CD4-positive, alpha-beta T cell (primary cell): ENCODE measurements around the gene BNIP2. TPM values are rescaled to one million over a fixed set of nuclear protein-coding genes. Genes with fewer than 3 reads are reported as not detected.

Experiments used
- ATAC-seq: fragments of 200-7000 bp; cut with Tn5 transposase; one replicate; pipeline ENCODE4 v1.10.0; 2022; ENCODE audit warnings: mild to moderate bottlenecking; ENCODE audit not compliant: poor library complexity
- CTCF ChIA-PET: fragments of 350-600 bp; sonication (Branson Sonifier 250); formaldehyde crosslinking; loops from one replicate; lab custom pipeline; 2021; ENCODE audit warnings: antibody characterized with exemption, inconsistent platforms; lab: Charles Lee
- POLR2A ChIA-PET: fragments of 350-600 bp; sonication (Branson Sonifier 250); formaldehyde crosslinking; loops from one replicate; lab custom pipeline; 2021; ENCODE audit warnings: antibody characterized with exemption, inconsistent platforms; lab: Charles Lee
- DNase-seq, 14 experiments: peaks; one replicate each; pipeline ENCODE4 v3.0.0-alpha.2; 2013 to 2020; ENCODE audit warnings: mixed read lengths in 2 of 14
- H3K27ac ChIP-seq, 2 donors: one replicate each; pipeline versions ENCODE4 v1.5.1 to v1.7.0; 2013; ENCODE audit warnings: low read length in 2 of 2, low read depth in 1 of 2, mild to moderate bottlenecking in 1 of 2
- H3K27me3 ChIP-seq, 2 experiments: 1 replicate in 1 of 2; 2 replicates in 1 of 2; pipeline versions ENCODE4 v1.6.1 to v1.7.0; 2013; ENCODE audit warnings: low read length in 2 of 2, control low read depth in 1 of 2, mild to moderate bottlenecking in 1 of 2, moderate library complexity in 1 of 2; ENCODE audit not compliant: insufficient read depth in 2 of 2, control insufficient read depth in 1 of 2
- H3K36me3 ChIP-seq: one replicate; pipeline ENCODE4 v1.6.1; 2013; ENCODE audit warnings: low read length, control low read depth; ENCODE audit not compliant: insufficient read depth
- H3K4me1 ChIP-seq: one replicate; pipeline ENCODE4 v1.6.1; 2013; ENCODE audit warnings: low read length, control low read depth; ENCODE audit not compliant: insufficient read depth
- H3K4me3 ChIP-seq: one replicate; pipeline ENCODE4 v1.5.1; 2013; ENCODE audit warnings: mild to moderate bottlenecking, low read length, moderate library complexity
- H3K9me3 ChIP-seq, 2 experiments: 1 replicate in 1 of 2; 2 replicates in 1 of 2; pipeline versions ENCODE4 v1.6.1 to v1.7.0; 2013; ENCODE audit warnings: low read length in 2 of 2, mild to moderate bottlenecking in 2 of 2, control low read depth in 1 of 2, moderate library complexity in 1 of 2; ENCODE audit not compliant: control insufficient read depth in 1 of 2, insufficient read depth in 1 of 2
- H3K27ac Mint-ChIP-seq: one replicate; pipeline ENCODE4 v1.8.0; 2020; ENCODE audit warnings: mixed read lengths
- H3K27me3 Mint-ChIP-seq: one replicate; pipeline ENCODE4 v1.8.0; 2021; ENCODE audit warnings: mixed read lengths
- H3K36me3 Mint-ChIP-seq: one replicate; pipeline ENCODE4 v1.8.0; 2021; ENCODE audit warnings: low read depth, mixed read lengths
- H3K4me1 Mint-ChIP-seq: one replicate; pipeline ENCODE4 v1.8.0; 2021; ENCODE audit warnings: low read depth, mixed read lengths
- H3K4me3 Mint-ChIP-seq: one replicate; pipeline ENCODE4 v1.8.0; 2020; ENCODE audit warnings: mild to moderate bottlenecking, mixed read lengths
- H3K9me3 Mint-ChIP-seq: one replicate; pipeline ENCODE4 v1.8.0; 2020; ENCODE audit warnings: mixed read lengths
- CTCF ChIP-seq: fragments of 200-600 bp; IDR thresholded peaks from one replicate; pipeline ENCODE4 v1.8.0; 2022; ENCODE audit warnings: antibody characterized with exemption, mild to moderate bottlenecking
- intact Hi-C, 2 experiments: fragments of 100-400 bp; cut with DNase I in 1 of 2; cut with micrococcal nuclease in 1 of 2; formaldehyde crosslinking; loops; one replicate each; pipeline versions ENCODE4 v1.15.1 to v1.9.0; 2023 to 2025; cut with DNase I, micrococcal nuclease
- total RNA-seq, 174 experiments: library from RNA in 2 of 174; stranded (reverse) in 2 of 174; gene quantifications; one replicate each; pipeline ENCODE4 v1.2.3 and lab custom pipeline; 2021 to 2026

The BNIP2 gene
- total RNA-seq, 2 experiments from 2014 or later: 109 TPM

- H3K27me3 Mint-ChIP-seq: peaks cover 5% of the 10 kb centered on the region
- no peaks in the 10 kb centered on the region for H3K36me3 ChIP-seq
- no peaks in the 10 kb centered on the region for H3K9me3 Mint-ChIP-seq
- TF ChIP-seq CTCF: no peak
- no peak for ATAC-seq
- no peaks in the 10 kb centered on the region for H3K9me3 ChIP-seq
- no peak overlapping the region for H3K4me3 ChIP-seq
- intact Hi-C loops: loop anchor here in 1 of 2 experiments (10.0 kb wide), 1 partner anchor 723 kb away; no protein-coding TSS in a partner anchor
- POLR2A ChIA-PET: no interaction called here
- no peak overlapping the region for H3K4me3 Mint-ChIP-seq
- no peak overlapping the region for H3K27ac ChIP-seq
- CTCF ChIA-PET: interaction anchor here (3.3 kb wide), 1 partner anchor 30 kb away, joined by 16 read pairs; no protein-coding TSS in a partner anchor
- no peak overlapping the region for H3K27ac Mint-ChIP-seq
- DNase-seq: no peak
- H3K36me3 Mint-ChIP-seq: no peaks in the 10 kb centered on the region
- H3K4me1 ChIP-seq: no peaks in the 10 kb centered on the region
- peaks cover 0 to 5% of the 10 kb centered on the region in 2 experiments for H3K27me3 ChIP-seq
- no peaks in the 10 kb centered on the region for H3K4me1 Mint-ChIP-seq
Measured at GRCh38 chr15:59722037-59722436, 32.9 kb upstream of the BNIP2 start.

DNA sequence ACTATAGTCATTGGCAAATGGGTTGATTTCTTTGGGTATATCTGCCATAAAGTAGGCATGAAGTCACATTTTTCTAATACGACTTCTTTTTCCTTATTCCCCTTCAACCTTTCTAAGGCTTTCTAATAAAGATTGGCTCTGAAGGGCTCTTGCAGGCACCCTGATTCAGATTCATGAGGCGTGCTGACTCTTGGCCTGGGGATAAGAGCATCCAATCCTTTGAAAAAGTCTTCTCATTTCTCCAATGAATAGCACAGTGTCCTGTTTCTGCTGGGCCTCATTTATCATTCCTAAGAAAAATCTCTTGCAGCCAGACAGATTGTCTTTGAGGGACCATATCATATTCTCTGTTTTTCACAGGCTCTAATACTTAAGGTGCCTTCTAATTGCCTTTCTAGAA is 32.3 kb upstream of the BNIP2 start:
- POLR2A ChIA-PET: no interaction called here
- CTCF ChIA-PET: no interaction called here
- intact Hi-C loops: loop anchor here in 1 of 2 experiments (10.0 kb wide), 1 partner anchor 723 kb away; no protein-coding TSS in a partner anchor

DNA sequence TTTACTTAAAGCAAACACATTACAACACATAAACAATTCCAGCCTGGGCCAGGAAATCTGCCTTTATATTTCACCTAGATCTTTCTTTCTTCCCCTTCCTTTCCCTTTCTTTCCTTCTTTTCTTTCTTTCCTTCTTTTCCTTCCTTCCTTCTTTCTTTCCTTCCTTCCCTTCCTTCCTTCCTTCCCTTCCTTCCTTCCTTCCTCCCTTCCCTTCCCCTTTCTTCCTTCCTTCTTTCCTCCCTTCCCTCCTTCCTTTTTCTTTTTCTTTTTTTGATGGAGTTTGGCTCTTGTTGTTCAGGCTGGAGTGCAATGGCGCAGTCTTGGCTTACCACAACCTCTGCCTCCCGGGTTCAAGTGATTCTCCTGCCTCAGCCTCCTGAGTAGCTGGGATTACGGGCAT is 24.1 kb upstream of the BNIP2 start:
- Mint-ChIP-seq H3K9me3 (no peaks in the 10 kb centered on the region), H3K4me1 (no peaks in the 10 kb centered on the region), H3K4me3 (no peak overlapping the region), H3K27me3 (peaks cover 14% of the 10 kb centered on the region), H3K27ac (no peak overlapping the region), H3K36me3 (no peaks in the 10 kb centered on the region)
- Histone ChIP-seq H3K36me3 (no peaks in the 10 kb centered on the region), H3K4me3 (no peak overlapping the region), H3K27me3 (no peaks in the 10 kb centered on the region), H3K27ac (no peak overlapping the region), H3K4me1 (no peaks in the 10 kb centered on the region), H3K9me3 (no peaks in the 10 kb centered on the region)
- DNase-seq: no peak
- ChIA-PET CTCF (no interaction called here), POLR2A (no interaction called here)
- ATAC-seq: no peak
- intact Hi-C loops: no loop called here
- no peak for TF ChIP-seq CTCF

More for the DNA sequence above, 32.3 kb upstream of the BNIP2 start:
- H3K4me3 Mint-ChIP-seq: no peak overlapping the region
- Histone ChIP-seq H3K27me3 (peaks cover 0 to 5% of the 10 kb centered on the region in 2 experiments), H3K9me3 (no peaks in the 10 kb centered on the region), H3K36me3 (no peaks in the 10 kb centered on the region), H3K4me3 (no peak overlapping the region), H3K27ac (no peak overlapping the region), H3K4me1 (no peaks in the 10 kb centered on the region)
- no peaks in the 10 kb centered on the region for H3K4me1 Mint-ChIP-seq
- no peak for DNase-seq
- no peaks in the 10 kb centered on the region for H3K36me3 Mint-ChIP-seq
- H3K27ac Mint-ChIP-seq: no peak overlapping the region
- peaks cover 5% of the 10 kb centered on the region for H3K27me3 Mint-ChIP-seq
- TF ChIP-seq CTCF: no peak
- no peaks in the 10 kb centered on the region for H3K9me3 Mint-ChIP-seq
- ATAC-seq: no peak
